ENCODE results near the gene FAM200B.

DNA sequence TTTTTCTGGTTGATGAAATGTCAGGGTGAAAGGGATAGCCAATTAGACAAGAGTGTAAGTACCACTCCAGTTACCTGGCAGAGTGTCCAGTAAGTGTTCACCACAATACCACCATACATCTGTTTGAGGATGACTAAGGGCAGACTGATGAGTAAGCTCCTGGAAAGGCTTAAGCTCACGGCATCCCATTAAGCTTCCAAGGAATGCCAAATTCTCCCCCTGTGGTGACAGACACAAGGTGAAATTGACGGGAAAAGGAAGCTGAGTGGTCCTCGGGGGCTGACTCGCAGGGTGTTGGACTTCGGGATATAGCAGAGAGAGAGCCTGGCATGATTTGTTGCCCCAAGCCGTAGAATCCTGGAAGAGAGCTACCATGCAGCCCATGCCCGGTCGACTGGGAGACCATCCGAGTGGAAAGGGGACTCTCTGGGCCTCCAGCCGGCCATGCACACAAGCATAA is 13.6 kb downstream of the FAM200B start:
- TF ChIP-seq, protein P1, sequence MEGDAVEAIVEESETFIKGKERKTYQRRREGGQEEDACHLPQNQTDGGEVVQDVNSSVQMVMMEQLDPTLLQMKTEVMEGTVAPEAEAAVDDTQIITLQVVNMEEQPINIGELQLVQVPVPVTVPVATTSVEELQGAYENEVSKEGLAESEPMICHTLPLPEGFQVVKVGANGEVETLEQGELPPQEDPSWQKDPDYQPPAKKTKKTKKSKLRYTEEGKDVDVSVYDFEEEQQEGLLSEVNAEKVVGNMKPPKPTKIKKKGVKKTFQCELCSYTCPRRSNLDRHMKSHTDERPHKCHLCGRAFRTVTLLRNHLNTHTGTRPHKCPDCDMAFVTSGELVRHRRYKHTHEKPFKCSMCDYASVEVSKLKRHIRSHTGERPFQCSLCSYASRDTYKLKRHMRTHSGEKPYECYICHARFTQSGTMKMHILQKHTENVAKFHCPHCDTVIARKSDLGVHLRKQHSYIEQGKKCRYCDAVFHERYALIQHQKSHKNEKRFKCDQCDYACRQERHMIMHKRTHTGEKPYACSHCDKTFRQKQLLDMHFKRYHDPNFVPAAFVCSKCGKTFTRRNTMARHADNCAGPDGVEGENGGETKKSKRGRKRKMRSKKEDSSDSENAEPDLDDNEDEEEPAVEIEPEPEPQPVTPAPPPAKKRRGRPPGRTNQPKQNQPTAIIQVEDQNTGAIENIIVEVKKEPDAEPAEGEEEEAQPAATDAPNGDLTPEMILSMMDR (IDR thresholded peaks at IDR 0.05; ENCODE audit: poor library complexity), result no peak
- no peak for TF ChIP-seq EZH2 (IDR thresholded peaks at IDR 0.05; ENCODE audit: borderline replicate concordance)

All from hepatocyte (in vitro differentiated cells).